LHCN-M2 (cell line): ENCODE data around the gene GLYAT. TPM values are rescaled to one million over a fixed set of nuclear protein-coding genes. Genes with fewer than 3 reads are reported as not detected.
"Not testable (repeated sequence)": the region's sequence is repeated elsewhere in the genome, so short reads cannot be mapped to it uniquely, and the experiment has no call there.

Experiments
- DNase-seq: peaks from one replicate; pipeline ENCODE4 v3.0.0-alpha.2; 2012; ENCODE audit warnings: low read depth
- total RNA-seq: library from RNA; depleted of rRNA; stranded (reverse); fragments of >200 nt; gene quantifications from 2 replicates; pipeline ENCODE4 v1.2.3, GENCODE V29; 2014

Gene GLYAT
- total RNA-seq, 1 experiment from 2014 or later: not detected

- DNase-seq: no peak
Measured at GRCh38 chr11:58742981-58743880, 11.5 kb upstream of the GLYAT start.

- DNase-seq: no peak
Measured at GRCh38 chr11:58742140-58742539, 10.4 kb upstream of the GLYAT start.

- no peak for DNase-seq
Measured at GRCh38 chr11:58741127-58741526, 9.4 kb upstream of the GLYAT start.

- no peak for DNase-seq
Measured at GRCh38 chr11:58740447-58740846, 8.7 kb upstream of the GLYAT start.

- DNase-seq: no peak
Measured at GRCh38 chr11:58739725-58740430, 8.1 kb upstream of the GLYAT start.

GRCh38 chr11:58734681-58735490, 3.1 kb upstream of the GLYAT start:
- no peak for DNase-seq

GRCh38 chr11:58730507-58731089, 1.1 kb downstream of the GLYAT start:
- DNase-seq: no peak

GRCh38 chr11:58727415-58727797, 4.3 kb downstream of the GLYAT start:
- no peak for DNase-seq

- DNase-seq: no peak
Measured at GRCh38 chr11:58726737-58727414, 4.9 kb downstream of the GLYAT start.

GRCh38 chr11:58719406-58720117, 12.2 kb downstream of the GLYAT start:
- no peak for DNase-seq

- no peak for DNase-seq
Measured at GRCh38 chr11:58712531-58712930, 19.2 kb downstream of the GLYAT start.

- no peak for DNase-seq
Measured at GRCh38 chr11:58711832-58712231, 19.9 kb downstream of the GLYAT start.

GRCh38 chr11:58707767-58708166, 24.0 kb downstream of the GLYAT start:
- no peak for DNase-seq

GRCh38 chr11:58696825-58697224, 34.9 kb downstream of the GLYAT start:
- DNase-seq: not testable (repeated sequence)

- no peak for DNase-seq
Measured at GRCh38 chr11:58693026-58693425, 38.7 kb downstream of the GLYAT start.

GRCh38 chr11:58691675-58692074, 40.1 kb downstream of the GLYAT start:
- DNase-seq: no peak

- peak; percentile 6 for DNase-seq
Measured at GRCh38 chr11:58688789-58689503, 42.8 kb downstream of the GLYAT start.

GRCh38 chr11:58685973-58686722, 45.6 kb downstream of the GLYAT start:
- no peak for DNase-seq

- DNase-seq: not testable (repeated sequence)
Measured at GRCh38 chr11:58682660-58683059, 49.1 kb downstream of the GLYAT start.
